Embryonic facial prominence (tissue), 1 donor: ENCODE measurements around the gene FSIP1.
A peak's percentile ranks its signal among the peaks of the same experiment; 100 is the strongest.
"Not testable (repeated sequence)": the region's sequence is repeated elsewhere in the genome, so short reads cannot be mapped to it uniquely, and the experiment has no call there.

ENCODE experiments used
- DNase-seq: peaks from one replicate; pipeline ENCODE4 v3.0.0-alpha.2; 2016; ENCODE audit errors: extremely low spot score

The FSIP1 gene

GRCh38 chr15:39782441-39783138 lies at the start of gene FSIP1:
FSIP1 (minus strand) TSS chr15:39782841; CDS start chr15:39776524, 6,317 bp downstream.
- peak; percentile 80 for DNase-seq

DNA sequence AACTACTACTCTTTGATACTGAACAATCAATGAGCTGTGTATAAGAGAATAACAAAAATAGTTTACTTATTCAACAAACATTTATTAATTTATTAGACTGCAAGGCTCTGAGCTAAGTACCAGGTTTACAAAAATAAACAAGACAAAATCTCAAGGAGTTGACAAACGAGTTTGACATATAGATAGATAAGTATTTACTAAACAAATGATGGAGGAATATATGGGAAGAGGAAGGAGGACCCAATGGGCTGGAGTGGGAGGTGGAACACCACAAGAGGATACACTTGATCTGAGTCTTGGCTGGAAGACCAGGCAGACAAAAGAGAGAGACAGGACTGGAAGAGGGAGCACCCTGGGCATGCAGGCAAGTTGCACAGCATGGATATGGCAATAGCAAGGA lies 47.5 kb upstream of the FSIP1 start:
- DNase-seq: no peak

DNA sequence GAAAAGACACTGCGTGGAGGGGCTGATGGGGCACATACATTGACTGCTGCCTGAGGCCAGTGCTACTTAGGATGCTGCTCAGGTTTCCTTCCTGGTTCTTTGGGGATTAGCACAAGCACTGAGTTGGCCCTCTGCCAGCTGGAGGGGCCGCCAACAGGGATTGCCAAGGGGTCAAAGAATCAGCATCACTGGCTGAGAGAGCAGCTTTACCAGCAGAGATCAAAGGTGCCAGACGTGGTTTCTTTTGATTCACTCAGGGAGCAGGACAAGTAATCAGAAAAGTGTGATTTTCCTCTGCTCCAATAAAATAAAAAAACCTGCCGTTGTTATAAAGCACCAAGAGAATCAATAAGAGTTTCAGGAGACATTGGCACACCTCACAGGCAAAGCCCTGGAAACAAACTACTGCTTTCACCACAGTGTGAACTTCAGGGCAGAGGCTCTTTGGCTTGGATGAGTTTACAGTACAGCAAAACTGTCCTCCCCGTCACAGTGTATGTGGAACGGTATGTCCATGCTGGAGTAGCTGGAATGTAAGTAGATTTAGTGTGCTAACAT lies 45.8 kb upstream of the FSIP1 start:
- DNase-seq: no peak

GRCh38 chr15:39826975-39827374 lies 44.3 kb upstream of the FSIP1 start:
- DNase-seq: no peak

- DNase-seq: no peak
Measured at GRCh38 chr15:39823634-39824033, 41.0 kb upstream of the FSIP1 start.

GRCh38 chr15:39820050-39820602 lies 37.5 kb upstream of the FSIP1 start:
- DNase-seq: no peak

DNA sequence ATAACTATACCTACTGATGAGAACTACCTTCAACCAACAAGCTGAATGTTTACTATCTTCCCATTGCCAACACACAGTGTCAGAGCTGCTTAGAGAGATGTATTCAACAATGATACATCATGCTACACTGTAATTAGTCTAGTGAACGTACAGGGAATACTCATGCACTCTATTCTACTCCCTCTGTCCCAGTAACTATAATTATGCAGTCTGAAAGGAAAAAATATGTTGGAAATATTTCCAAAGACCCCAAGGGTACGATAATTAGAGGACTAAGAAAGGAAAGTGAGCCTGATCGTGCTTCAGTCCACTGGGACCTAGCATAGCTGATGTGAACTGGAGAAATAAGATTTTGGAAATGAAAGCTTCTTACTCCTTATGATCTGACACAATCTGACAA lies 36.9 kb upstream of the FSIP1 start:
- no peak for DNase-seq

GRCh38 chr15:39817892-39818291 lies 35.3 kb upstream of the FSIP1 start:
- no peak for DNase-seq

- DNase-seq: no peak
Measured at GRCh38 chr15:39814489-39814888, 31.8 kb upstream of the FSIP1 start.

DNA sequence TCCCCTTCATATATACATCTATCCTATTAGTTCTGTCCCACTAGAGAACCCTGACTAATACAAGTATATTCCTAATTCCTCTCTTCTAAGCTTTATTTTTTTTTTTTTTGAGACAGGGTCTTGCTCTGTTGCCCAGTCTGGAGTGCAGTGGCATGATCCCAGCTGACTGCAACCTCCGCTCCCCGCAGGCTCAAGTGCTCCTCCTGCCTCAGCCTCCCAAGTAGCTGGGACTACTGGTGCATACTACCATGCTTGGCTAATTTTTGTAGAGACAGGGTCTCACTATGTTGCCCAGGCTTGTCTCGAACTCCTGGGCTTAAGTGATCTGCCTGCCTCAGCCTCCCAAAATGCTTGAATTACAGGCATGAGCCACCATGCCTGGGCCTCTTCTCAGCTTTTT lies 30.0 kb upstream of the FSIP1 start:
- not testable (repeated sequence) for DNase-seq

GRCh38 chr15:39808909-39809308 lies 26.3 kb upstream of the FSIP1 start:
- no peak for DNase-seq

- DNase-seq: no peak
Measured at GRCh38 chr15:39807791-39808190, 25.1 kb upstream of the FSIP1 start.

DNA sequence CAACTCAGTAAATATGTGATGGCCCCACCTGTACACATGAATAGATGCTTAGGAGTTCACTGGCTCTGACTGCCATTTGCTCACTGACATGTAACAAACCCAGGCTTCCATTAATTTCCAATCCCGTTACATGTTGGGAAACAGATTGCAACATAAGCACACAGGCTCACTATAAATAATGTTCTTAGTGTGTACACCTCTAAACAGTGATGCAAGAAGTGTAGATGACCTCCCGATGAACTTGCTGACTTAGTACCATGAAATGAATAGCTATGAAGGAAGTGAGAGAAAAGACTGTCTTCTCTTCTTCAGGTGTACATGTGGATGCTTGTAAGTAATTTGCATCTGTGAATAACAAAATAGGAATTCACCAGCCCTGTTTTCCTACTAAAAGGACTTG lies 21.4 kb upstream of the FSIP1 start:
- DNase-seq: no peak

GRCh38 chr15:39803016-39803415 lies 20.4 kb upstream of the FSIP1 start:
- DNase-seq: no peak

GRCh38 chr15:39801641-39802309 lies 19.1 kb upstream of the FSIP1 start:
- no peak for DNase-seq

DNA sequence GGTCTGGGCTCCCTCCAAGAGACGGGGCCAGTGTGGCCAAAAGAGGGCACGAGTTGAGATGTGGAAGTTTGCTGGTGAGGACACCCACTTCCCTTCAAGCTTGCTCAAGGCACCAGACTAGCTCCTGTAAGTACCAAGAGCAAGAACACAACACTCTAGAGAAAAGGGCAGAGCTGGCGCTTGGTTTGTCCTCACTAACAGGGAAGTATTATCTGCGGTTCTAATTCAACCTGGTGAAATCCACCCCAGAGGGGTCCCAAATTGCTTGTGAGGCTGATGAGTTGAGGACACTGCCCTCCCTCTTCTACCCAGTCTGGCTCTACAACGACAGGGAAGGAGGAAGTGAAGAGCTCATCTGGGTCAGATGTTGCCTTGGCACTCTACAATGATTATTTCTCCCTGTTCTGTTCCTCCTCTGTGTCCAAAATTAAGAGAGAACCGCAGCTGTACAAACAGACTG lies 16.9 kb upstream of the FSIP1 start:
- DNase-seq: no peak

- DNase-seq: no peak
Measured at GRCh38 chr15:39798382-39798781, 15.7 kb upstream of the FSIP1 start.

DNA sequence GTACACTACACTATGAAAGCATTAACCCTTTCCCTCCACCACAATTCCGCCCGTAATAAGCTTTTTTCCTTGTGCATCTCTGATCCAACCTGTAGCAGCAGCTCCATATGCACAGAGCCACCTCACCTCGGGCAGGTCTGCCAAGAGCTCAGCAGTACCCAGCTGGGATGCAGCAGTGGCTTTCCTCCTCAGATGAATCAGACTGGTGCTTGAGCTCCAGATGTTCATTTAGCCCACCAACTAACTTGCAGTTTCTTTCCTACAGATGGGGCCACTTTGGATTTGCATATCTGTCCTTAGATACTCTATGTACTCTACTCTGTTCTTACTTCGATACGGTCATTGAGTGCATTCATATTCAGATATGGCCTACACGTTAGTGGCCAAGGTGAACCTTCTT lies 14.8 kb upstream of the FSIP1 start:
- DNase-seq: no peak

GRCh38 chr15:39796601-39797000 lies 14.0 kb upstream of the FSIP1 start:
- no peak for DNase-seq

DNA sequence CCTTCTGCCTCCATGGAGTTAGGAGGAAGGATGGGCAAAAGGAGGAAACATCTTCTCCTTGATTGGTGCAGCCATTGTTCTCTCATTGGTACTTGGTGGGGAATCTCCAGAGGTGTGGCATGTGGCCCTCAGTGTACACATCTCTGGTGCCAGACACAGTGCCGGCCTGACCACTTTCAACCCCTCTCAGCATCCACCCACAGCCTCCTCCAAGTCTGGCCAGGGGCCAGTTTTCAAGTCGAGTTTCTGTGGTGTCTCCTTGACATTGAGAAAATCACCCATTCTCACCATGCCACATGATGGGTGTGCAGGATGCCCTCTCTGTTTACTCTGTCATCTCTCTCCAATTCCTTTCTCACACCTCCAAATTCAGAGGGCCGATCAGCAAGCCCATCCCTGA lies 12.8 kb upstream of the FSIP1 start:
- no peak for DNase-seq

- no peak for DNase-seq
Measured at GRCh38 chr15:39794954-39795353, 12.3 kb upstream of the FSIP1 start.

DNA sequence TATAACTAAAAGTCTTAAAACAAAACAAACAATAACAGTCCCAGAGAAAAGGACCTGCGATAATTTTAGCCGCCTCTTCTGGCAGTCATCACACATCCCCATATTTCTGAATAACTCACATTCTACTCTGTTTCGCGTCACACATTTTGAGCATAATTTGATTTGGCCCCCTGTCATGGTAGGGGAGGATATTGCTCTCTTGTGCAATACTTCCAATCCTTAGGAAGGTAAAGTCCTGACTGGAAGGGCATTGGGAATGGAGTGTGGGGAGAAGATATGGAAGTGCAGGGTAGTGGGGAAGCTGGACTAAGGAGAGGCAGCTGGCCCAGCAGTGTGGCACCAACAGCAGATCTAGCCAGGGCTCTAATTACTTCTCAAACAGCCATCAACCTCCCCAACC lies 11.3 kb upstream of the FSIP1 start:
- no peak for DNase-seq

DNA sequence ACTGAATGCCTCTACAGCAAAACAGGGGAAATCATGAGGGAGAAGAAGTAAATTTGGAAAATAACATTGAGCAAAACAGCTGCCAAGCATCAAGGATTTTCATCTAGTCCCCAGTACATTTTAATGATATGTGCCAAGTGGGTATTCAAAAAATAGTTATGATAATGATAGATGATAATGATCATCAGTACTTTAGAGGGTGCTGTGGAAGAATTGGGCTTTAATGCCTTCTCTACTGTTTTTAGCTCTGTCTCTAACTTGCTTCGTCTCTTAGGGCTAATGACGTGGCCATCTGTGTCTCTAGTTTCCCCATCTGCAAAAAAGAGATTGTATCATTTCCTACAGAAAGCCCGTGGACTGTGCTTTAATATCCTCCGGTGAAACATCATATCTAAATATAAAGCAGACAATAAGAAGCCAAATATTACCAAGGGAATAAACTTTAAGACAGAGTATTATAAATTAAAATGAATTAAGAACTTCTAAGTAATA lies 10.2 kb upstream of the FSIP1 start:
- DNase-seq: no peak
